DND-41 (cell line): Measurements from ENCODE around the gene TTYH3.

Experiments used
- CTCF ChIP-seq: IDR thresholded peaks from 2 replicates; pipeline ENCODE4 v1.5.1; 2012; ENCODE audit warnings: borderline replicate concordance, low read length, moderate library complexity, mild to moderate bottlenecking; ENCODE audit not compliant: poor library complexity, severe bottlenecking; ENCODE audit errors: extremely low read depth
- EZH2 ChIP-seq: IDR thresholded peaks from 3 replicates; pipeline ENCODE4 v1.6.1; 2012; ENCODE audit warnings: borderline replicate concordance, low read depth, mild to moderate bottlenecking, moderate library complexity, low read length, inconsistent platforms; ENCODE audit not compliant: severe bottlenecking

GRCh38 chr7:2633538-2634266 is 1.9 kb downstream of the TTYH3 start:
- TF ChIP-seq CTCF (no peak), EZH2 (no peak)
